ENCODE results near the gene SYNE2.
"Not testable (repeated sequence)": the region's sequence is repeated elsewhere in the genome, so short reads cannot be mapped to it uniquely, and the experiment has no call there.

Gene SYNE2

DNA sequence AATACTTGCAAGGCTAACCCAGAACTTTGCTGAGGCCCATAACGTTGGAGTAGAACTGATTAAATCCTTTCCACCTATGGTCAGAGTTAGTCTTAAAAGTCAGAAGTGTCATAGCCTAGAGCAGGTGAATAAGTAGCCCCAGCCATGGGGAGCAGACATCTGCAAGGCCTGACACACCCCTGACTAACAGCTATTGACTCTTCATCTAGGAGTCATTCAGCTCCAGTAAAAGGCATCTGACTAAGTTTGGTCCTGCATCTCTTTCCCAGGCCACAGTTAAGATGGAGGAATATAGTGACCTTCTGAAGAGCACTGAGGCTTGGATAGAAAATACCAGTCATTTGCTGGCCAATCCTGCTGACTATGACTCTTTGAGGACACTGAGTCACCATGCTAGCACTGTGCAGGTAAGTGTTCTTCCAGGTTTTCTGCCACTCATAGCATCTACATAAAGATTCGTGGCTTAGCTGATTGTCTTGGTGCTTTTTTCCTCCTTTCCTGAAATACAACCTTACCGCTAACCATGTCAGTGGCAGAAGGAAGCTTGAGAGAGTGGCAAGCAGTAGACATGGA lies 228.5 kb downstream of the SYNE2 start:
- no peak for DNase-seq

DNA sequence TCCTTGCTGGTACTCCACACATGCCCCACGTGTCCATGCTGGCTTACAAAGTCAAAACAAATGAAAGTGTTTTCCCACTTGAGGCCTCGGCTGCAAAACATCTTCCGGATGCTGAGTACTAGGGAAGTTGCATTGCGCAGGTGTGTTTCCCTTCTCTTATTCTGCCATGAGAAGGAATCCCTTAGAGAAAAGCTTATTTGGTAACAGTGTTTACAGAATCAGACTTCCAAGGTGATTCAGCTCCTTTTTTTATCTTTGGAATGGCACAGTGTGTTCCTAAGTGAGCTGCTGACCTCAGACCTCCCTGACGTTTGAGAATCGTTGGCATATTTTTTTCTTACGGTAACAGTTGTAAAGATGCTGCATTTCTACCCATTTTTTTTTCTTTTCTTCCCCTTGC lies 230.0 kb downstream of the SYNE2 start:
- no peak for DNase-seq

DNA sequence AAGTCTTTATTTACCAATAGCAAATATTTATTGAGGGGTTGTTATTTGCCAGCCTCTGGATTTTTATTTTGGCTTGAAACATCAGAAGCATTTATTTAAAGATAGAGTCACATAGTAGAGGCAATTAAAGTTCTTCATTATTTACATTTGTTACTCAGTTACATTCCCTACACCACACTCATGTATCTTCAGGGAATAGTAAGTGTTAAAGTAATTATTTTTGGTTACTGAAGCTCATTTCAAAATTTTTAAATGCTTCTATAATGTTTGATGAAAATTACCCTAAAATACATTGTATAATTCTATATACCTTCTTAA lies 235.8 kb downstream of the SYNE2 start:
- no peak for DNase-seq

DNA sequence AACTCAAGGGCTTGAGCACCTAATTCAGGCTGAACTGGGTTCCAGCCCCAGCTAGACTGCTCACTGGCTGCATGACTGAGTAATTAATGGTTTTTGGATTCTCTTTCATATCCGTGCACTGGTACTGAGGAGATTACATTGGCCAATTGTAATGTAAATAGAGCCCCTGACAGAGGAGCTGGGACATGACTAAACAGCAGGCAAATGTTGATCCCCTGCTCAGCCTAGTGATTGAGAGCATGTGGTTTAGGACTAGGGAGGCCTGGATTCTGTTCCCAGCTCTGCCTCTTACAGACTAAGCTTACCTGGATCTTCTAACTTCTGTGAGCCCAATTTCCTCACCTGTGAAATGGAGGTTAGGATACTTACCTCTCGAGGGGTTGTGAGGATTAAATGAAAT lies 237.1 kb downstream of the SYNE2 start:
- DNase-seq, result no peak

DNA sequence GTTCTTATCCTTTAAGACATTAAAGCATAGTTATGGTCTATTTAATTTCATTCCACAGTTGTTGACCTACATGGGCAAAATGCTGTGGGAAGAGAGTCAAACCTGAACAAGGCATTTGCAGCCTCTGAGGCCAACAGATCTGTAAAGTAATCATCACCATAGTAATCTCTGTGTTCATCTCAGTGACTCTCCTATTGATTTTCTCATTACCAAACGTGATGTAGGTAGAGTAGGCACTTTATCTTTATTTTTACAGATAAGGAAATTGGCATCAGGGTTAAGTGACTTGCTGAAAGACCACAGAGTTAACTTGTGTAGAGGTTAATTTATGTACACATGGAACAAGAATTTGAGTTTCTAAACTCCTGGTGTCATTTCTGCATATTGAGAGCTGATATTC lies 238.4 kb downstream of the SYNE2 start:
- DNase-seq, result no peak

DNA sequence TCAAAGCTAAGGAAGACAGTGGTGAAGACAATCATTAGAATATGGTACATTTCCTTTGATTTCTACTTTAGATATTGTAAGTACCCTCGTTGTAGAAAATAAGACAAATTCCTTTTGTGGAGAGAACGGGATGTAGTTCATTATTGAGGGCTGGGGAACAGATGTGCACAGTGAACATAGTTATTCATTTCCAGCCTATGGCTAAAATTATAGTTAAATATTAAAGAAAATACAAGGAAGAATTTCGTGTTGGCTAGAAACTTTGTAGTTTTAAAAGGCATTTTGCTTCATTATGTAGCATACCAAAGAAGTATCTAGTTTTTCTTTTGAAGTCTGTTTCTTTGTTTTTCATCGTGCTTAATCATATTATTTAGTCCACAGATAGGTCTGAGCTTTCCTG lies 239.5 kb downstream of the SYNE2 start:
- no peak for DNase-seq

DNA sequence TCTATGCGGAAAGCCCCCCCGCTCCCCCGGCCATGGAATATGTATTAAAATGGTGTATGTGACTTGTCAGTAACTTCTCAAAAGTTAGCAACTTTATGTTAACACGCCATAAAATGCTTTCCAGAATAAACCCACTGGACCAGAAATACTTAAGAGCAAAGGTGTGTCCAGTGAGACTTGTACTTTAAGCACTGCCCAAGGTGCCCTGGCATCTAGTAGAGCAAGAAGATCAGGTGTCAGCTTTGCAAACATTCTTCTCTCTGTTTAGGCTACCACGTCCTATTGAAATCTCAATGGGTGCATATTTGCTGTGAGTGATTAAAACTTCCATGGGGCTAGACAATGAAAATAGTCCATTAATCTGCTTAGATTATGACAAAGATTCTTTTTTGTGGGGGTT lies 240.1 kb downstream of the SYNE2 start:
- DNase-seq, result no peak

DNA sequence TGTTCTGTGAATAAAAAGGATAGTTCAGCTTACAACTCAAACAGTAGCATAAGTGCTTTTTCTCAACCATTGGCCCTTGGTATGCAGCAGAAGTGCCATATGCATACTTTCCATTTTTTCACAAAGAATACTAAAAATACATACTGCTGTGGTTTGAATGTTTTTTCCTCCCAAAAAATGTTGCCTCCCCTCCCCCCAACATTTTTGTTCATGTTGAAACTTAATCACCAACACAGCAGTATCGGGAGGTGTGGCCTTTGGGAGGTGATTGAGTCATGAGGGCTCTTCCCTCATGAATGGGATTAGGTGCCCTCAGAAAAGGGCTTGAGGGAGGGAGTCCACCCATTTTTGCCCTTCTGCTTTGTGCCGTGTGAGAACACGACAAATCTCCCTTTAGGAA lies 242.8 kb downstream of the SYNE2 start:
- DNase-seq, result no peak

DNA sequence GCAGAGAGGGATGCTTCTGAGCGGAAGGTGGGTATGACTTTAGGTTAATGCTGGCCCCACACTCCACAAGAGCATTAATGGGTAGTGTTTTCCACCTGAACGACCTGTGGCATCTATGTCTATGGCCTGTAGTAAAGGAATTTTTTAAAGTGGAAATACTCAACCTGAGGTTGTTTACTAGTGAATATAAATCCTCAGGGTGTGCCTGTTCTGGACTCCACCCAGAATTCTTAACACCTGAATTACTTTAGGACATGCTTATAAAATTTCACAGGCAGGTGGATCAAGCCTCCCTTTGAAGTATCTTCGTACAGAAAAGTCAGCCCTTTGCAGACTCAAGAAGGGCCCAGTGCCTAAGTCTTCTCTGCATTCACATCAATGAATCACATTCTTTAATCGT lies 245.3 kb downstream of the SYNE2 start:
- no peak for DNase-seq

DNA sequence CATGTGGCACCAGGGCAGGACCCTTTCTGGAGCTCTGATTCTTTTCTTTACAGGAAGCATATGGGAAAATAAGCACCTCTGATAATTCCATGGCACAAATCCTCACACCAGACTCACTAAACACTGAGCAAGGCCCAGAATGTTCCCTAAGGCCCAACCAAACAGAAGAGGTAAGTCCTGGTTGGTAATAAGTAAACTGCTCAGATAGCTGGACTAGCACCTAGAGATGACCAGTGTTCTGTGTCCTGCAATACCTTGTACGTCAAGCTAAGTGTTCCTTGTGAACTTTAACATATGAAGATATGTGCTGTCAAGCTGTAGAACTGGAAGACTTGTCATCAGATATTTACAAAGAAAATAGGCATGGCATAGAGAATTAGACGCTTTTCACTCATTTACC lies 254.6 kb downstream of the SYNE2 start:
- no peak for DNase-seq

DNA sequence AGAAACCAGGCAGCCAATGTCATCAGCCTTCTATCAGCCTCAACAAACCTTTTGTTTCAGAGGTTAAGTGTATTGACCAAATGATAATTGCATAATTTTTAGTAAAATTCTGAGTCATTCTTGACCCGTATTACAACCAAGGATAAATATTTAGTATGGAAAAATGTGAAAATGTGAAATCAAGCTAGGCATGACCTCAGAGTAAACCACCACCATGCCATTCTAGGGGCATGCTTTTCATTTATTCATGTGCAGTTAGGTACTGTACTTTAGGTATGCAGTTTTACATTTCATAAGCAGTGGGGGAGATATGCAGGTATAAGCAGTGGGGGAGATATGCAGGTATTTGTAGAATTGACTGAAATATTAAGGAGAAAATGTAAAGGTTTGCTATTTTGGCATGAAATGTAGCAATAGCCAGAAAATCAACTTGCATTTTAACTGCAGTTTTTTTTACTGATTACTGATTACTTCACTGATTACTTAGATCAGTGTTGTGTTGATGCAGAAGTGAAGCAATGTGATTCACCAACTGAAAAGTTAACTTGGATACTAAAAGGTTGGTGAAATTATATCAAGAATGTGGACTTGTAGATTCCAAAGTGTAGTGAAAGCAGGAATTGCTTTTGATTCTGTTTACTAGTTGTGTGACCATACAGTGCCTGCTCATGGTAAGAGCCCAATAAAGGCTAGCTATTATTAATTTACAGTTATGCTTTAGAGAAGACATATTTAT lies 257.2 kb downstream of the SYNE2 start:
- no peak for DNase-seq

DNA sequence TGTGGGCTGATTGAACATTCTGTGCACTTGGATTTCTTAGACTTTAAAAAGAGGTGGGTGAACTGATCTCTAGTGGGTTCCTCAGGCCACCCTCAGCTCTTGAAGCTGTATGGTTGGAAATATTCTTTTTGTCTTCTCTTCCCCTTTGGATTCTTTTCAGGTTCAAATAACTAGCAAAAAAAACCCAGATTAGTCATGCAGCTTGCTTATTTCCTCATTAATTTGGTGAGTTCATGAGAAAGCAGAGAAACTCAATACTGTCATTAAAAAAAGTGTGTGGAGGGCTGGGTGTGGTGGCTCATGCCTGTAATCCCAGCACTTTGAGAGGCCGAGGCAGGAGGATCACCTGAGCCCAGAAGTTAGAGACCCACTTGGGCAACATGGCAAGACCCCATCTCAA lies 258.0 kb downstream of the SYNE2 start:
- DNase-seq, result no peak

DNA sequence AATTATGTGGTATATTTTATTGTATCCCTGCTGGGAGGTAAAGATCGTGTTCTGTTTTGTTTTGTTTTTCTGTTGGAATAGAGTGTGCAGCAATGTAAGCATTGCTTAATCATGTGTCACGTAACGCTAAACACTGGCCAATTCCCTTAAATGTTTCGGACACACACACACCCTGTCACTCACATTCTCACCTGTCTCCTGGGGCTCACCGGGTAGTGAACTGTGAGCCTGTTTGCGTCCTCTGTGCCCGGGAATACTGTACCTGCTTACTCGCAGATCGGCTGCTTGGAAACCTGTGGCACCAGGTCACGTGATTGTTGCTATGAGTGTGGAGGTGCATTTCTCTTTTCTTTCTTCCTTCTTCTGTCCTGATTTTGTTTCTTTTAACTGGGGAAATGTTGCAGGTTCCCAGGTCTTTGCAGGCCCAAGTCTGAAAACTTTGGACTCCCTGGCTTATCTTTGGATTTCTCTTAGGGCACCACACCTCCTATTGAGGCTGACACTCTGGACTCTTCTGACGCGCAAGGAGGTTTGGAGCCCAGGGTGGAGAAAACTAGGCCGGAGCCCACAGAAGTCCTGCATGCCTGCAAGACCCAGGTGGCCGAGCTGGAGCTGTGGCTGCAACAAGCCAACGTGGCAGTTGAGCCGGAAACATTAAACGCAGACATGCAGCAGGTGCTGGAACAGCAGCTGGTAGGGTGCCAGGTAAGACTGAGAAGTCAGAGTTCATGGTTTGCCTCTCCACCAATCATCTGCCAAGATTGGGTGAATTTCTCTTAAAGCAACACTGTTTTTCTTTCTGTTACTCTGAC lies 260.3 kb downstream of the SYNE2 start:
- no peak for DNase-seq

DNA sequence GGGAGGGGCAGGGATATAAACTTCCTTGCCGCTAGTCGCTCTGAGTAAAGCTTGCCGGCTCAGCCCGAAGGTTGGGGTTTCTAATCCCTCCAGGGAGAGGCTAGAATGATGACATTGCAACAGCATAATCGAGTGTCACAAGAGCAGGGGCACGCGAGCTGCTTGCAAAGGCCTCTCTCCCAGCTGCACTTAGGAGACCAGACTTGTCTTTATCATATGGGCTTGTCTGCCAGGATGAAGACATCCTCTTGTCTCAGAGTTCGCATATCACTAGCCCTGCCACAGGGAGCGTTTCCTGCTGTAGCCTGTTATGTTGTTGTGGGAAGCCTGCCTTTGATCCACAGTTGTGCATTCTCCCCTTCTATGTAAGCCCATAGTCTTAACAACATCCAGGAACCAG lies 261.4 kb downstream of the SYNE2 start:
- no peak for DNase-seq

DNA sequence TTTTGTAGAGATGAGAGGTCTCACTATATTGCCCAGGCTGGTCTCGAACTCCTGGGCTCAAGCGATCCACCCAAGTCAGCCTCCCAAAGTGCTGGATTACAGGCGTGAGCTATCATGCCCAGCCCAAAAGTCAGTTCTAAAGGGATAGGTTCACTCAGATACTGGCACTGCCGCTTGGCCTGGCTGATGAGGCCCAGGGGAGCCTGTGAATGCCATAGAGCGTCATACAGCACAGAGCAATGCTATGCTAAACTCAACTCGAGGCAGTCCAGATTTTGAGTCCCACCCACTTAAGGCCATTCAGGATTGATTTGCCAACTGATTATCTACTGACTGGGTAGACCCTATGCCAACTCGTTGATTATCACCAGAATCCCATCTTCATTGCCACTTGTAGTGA lies 262.0 kb downstream of the SYNE2 start:
- DNase-seq, result no peak

DNA sequence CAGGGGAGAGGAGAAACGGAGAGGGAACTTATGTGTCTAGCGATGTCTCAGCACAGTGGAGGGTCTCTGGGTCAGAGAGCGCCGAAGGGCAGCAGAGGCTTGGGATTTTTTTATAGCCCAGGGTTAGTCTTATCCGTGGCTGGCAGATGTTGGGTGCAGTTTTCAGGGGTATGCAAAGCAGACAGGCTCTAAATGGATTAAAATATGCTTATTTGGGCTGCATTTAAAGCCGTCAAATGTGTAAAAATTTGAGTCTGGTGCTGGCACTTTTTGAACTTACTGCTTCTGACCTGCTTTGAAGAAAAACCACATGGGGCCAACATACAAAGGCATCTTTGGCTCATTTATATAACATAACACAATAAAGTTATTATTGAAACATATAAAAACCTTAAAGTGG lies 262.6 kb downstream of the SYNE2 start:
- no peak for DNase-seq

DNA sequence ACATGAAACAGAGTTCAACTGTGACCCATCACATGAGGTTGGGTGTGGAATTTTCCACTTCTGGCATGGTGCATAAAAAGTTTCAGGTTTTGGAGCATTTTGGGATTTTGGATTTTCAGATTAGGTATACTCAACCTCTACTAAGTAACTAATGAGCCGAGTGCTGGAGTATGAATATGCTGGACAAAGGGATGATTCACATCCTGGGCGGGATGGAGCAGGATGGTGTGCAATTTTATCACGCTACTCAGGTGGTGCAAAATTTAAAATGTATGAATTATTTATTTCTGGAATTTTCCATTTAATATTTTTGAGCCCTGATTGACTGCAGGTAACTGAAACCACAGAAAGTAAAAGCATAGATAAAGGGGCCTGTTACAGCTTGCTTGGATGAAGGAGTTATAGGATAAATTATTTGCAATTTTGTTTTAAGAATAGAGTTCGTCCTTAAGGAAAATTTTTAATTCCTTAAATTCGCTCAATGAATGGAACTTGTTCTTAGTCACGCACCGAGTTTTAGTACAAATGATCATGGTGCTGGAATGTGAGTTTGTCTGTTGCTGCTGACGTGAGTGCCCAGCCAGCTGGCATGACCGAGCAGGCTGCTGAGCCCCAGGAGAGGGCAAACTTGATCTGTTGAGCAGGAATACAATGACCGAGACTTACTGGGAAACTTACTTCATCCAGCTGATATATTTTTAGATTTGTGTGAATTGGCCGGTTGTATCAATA lies 265.0 kb downstream of the SYNE2 start:
- DNase-seq, result no peak

DNA sequence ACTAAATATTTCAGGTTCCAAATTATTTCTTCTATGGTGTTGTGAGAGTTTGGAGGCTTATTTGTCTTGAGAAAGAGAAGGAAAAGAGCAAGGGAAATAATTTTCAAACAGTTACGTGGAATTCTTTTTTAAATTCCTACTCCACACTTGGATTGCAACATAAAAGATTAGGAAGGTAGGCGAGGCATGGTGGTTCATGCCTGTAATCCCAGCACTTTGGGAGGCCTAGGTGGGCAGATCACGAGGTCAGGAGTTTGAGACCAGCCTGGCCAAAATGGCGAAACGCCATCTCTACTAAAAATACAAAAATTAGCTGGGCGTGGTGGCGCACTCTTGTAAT lies 265.6 kb downstream of the SYNE2 start:
- DNase-seq, result not testable (repeated sequence)

DNA sequence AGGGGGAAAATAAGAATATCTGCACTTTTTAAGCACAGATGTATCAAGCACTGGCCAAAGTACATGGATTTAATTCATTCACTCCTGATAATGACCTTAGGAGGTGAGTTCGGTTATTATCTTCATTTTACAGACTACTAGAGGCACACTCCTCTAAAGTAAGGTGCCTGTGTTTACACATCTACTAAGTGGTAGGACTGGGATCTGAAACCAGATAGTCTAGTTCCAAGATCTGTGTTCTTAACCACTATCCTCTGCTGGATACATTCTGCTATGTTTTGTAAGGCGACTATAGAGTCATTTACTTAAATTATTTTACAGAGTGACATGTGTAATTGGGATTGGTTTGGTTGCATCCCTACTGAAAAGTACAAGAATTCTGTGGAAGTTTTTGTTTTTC lies 266.1 kb downstream of the SYNE2 start:
- DNase-seq, result no peak

DNA sequence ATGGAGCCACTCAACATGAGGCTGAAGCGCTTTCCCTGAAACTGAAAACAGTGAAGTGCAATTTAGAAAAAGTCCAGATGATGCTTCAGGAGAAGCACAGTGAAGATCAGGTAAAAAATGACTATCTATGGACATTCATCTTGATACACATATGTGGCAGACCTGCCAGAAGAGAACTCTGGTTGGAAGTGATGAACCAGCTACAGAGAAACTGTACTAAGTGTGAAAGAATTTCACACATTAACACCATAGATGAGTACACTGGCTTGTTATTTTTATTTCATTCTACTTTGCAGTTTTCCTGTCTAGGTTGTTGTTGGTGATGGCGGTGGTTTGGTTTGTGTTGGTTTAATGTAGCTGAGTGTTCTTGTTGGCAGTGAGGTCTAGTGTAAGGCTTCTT lies 266.7 kb downstream of the SYNE2 start:
- no peak for DNase-seq

DNA sequence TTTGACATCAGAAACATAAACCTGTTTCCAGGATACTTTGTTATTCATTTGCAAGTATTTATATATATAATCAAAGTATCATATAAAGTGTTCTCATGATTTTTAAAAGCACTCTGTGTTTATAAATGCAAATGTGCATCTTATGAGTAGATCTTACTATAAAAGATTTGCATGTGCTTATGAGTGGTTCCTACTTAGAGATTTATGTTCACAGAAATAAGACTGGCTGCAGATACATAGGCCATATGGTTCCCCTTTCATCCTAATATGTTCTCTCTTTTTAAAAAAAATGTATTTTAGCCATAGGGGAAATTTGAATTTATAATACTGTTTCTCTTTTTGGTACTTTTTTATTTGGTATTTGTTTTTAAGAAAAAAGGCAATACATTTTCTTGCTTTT lies 267.2 kb downstream of the SYNE2 start:
- DNase-seq, result no peak

DNA sequence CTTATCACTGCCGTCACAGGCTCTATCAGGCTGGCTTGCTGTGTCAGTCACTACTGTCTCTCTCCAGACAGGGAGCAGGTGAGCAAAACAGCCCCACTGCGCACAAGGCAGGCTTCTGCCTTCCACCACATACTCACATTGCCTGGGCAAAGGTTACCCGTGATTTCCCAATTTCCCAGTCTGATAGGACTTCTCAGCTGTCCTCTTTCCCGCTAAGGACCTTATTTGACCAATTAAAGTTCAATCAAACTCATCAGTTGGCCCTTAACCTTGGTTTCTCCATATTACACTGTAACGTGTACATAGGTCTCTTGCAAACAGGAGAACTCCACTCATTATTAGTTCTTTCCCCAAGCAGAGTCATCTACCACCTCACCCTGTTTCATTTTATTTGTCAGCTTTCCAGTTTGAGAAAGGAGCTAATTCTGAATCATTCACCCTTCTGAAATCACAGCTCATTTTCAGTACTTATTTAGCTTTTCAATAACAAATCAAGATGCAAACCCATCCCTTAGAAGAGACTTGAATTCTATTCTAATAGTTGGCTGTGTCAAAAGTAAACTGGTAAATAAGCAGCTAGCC lies 270.5 kb downstream of the SYNE2 start:
- DNase-seq, result no peak

DNA sequence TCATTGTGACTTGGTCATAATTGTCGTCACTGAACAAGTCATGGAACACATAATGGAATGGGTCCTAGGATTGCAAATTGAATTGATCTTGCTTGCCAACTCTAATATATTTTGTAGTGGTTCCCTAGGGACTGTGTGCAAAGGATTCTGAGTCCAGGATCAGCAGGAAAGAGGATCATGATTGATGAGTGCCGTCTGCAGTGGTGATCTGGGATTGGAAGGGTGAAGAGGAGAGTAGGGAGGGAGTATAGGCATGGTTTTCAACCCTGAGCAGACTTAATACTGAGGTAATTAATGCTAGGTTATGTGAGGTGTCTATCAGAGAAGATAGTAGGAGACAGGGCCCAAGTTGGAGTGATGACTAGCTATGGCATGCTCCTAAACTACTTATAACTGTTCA lies 272.5 kb downstream of the SYNE2 start:
- DNase-seq, result no peak

DNA sequence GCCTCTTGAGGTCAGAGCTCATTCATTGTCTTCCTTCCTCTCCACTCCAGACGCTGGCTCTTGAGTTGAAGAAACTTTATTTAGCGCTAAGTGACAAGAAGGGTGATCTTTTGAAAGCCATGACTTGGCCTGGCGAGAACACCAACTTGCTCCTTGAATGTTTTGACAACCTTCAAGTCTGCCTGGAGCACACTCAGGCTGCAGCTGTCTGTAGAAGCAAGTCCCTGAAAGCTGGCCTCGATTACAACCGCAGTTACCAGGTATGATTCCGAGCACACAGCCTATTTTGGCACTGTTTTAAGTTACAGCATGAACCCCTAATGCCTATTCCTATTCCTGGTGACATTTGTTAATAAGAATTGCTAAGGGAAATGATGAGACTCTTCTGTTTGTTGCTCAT lies 273.7 kb downstream of the SYNE2 start:
- DNase-seq, result no peak
